CD4-positive, alpha-beta T cell treated with Interleukin-17A for 1 hour (primary cell): ENCODE results near the gene OR12D1.
"Not testable (repeated sequence)": the region's sequence is repeated elsewhere in the genome, so short reads cannot be mapped to it uniquely, and the experiment has no call there.

ENCODE experiments used
- DNase-seq: peaks from one replicate; pipeline ENCODE4 v3.0.0-alpha.2; 2020

Gene OR12D1

GRCh38 chr6:29414588-29414987, at the start of gene OR12D1:
Gene OR12D1, plus strand, starts transcription at chr6:29414928.
- no peak for DNase-seq

- DNase-seq, result no peak
These were observed 46.0 kb upstream of the OR12D1 start, which contains the start of gene OR5V1 for GRCh38 chr6:29368765-29369164. Gene OR5V1, minus strand, starts transcription at chr6:29368865. Its CDS starts 12,670 bp downstream, at chr6:29356195.

- no peak for DNase-seq
These were observed 39.5 kb upstream of the OR12D1 start, which contains the start of gene OR12D3 for GRCh38 chr6:29375191-29375590. Gene OR12D3, minus strand, starts transcription at chr6:29375291. Its CDS starts 4 bp downstream, at chr6:29375287.

DNA sequence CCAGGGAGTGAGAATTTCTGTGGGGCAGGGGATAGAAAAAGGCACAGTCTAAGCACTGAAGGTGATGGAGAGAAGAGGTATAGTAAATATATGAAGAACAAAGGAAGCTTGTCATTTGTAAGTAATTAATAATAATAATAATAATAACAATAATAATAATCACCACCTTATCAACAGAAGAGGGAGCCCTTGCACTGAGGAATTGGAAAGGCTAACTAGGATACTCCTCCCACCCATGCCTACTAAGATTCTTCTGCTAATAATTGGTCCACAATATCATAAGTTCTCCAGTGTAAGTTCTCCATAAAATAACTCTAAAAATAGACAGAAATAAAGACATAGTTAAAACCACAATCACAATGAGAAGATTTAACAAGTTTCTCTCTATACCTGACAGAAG, 38.7 kb upstream of the OR12D1 start:
- DNase-seq, result no peak

DNA sequence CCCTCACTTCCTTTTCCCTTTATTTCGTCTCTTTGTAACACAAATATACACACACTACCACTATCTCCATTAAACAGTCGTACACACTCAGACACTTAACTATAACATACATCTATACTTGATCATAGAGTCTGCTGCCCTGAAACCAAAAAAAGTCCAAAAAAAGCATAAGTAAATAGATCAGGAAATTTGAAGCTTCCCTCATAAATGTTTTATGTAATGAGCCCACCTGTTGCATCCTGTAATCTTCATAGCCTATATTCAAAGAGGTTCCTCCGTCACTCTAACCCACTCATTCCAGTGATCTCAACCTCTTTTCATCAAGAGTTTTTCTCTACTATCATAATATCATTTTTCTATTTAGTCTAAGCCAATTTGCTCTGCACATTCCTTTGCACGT, 26.2 kb upstream of the OR12D1 start:
- no peak for DNase-seq

GRCh38 chr6:29395331-29395730, 19.4 kb upstream of the OR12D1 start, which contains the start of gene OR12D2:
Gene OR12D2, plus strand, starts transcription at chr6:29395631. Its CDS starts 1,069 bp downstream, at chr6:29396700.
- DNase-seq, result no peak

- DNase-seq, result no peak
These were observed 15.2 kb upstream of the OR12D1 start for GRCh38 chr6:29399525-29399924.

- no peak for DNase-seq
These were observed 10.9 kb upstream of the OR12D1 start for GRCh38 chr6:29403801-29404200.

DNA sequence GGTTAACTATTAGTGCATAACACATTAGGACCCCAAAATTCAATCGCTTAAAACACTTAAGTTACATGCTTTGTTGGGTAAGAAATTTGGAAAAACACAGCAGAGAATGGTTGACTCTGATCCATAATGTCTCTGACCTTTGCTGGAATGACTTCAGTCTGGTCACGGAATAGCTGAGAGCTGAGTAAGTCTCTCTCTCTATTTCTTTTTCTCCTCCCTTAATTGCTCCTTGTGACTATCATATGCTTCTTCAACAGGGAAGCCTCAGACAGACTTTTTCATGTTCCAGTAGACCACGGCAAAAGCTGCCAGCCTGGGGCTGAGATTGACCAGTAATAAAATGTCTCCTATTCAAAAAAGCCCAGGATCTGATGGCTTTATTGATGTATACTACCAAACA, 4.8 kb downstream of the OR12D1 start:
- DNase-seq, result no peak

GRCh38 chr6:29424168-29424567, 9.4 kb downstream of the OR12D1 start:
- DNase-seq, result no peak

GRCh38 chr6:29424575-29424974, 9.8 kb downstream of the OR12D1 start:
- no peak for DNase-seq

GRCh38 chr6:29425075-29425474, 10.3 kb downstream of the OR12D1 start:
- no peak for DNase-seq

- DNase-seq, result no peak
These were observed 11.9 kb downstream of the OR12D1 start for GRCh38 chr6:29426654-29427053.

DNA sequence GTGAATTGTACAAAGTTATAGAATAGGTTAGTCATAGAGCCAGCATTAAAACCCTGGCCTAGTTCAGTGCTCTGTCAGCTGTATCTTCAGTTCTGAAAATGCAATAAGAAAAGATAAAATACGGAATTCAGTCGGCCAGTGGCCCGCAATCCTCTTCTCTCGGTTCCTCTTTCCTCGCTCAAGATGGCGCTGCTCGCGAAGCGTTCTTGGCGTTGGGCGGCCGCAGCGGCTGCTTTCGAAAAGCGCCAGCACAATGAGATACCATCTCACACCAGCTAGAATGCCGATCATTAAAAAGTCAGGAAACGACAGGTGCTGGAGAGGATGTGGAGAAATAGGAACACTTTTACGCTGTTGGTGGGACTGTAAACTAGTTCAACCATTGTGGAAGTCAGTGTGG, 22.0 kb downstream of the OR12D1 start:
- DNase-seq, result not testable (repeated sequence)

DNA sequence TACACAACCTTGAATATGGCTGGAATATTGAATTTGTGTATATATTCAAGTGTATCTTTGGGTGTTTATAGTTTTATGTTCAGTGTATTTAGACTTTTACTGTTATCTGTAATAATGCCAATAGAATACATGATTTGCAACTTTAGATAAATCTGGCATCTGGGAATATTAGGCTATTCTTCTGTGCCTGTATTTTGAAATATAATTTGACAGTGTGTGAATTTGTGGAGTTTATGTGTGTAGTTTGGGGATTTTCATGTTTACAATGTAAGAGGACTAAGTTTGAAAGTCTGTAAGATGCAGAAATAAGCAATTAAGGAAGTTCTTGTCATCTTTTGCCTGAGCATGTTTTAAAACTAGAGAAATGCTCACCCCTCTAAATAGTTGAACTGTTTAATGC, 24.3 kb downstream of the OR12D1 start, which contains the start of gene OR10C1:
OR10C1 (plus strand) TSS at position 301 of the 400 bp plus-strand sequence. CDS start 710 bp downstream, outside the sequence.
- no peak for DNase-seq

DNA sequence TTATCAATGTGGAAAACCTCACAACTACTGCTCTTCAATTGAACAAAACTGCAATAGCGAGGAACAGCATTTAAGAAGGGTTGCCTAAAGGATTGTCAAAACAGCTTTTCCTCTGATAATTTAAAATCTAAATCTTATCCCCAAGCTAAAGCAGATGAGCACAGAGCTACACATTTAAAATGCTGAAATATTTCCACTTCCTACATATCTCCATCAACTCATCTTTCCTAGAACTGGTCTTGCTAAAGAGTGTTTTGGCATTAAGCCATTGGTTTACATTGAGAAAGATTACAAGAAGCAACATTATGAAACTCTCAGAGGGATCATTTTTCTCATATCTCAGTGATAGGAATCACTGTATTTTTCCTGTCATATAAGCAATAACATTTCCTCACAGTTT, 28.0 kb downstream of the OR12D1 start:
- DNase-seq, result no peak

DNA sequence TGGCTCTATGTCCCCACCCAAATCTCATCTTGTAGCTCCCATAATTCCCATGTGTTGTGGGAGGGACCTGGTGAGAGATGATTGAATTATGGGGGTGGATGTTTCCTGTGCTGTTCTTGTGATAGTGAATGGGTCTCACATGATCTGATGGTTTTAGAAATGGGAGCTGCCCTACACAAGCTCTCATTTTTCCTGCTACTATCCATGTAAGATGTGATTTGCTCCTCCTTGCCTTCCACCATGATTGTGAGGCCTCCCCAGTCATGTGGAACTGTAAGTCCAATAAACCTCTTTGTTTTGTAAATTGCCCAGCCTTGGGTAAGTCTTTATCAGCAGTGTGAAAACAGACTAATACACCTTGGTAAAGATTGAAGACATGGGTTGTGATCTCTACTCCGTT, 29.3 kb downstream of the OR12D1 start:
- DNase-seq, result not testable (repeated sequence)

DNA sequence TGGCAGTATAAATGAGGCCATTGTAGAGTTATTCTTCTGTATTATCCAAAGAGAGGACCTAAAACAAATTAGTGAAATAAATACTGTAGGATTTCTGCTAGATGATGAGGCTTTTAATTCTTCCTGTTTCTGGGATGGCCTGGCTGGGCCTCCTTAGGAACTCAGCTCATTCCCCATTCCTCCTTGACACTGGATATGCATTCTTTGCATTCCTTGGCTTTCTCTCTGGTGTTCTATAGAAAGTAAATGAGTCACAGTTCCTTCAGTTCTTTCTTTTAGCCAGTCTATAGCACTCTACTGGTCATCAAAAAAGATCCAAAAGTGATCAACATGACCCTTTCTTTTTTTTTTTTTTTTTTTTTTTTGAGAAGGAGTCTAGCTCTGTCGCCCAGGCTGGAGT, 32.9 kb downstream of the OR12D1 start:
- DNase-seq, result no peak

- DNase-seq, result no peak
These were observed 36.9 kb downstream of the OR12D1 start for GRCh38 chr6:29451471-29452193.

GRCh38 chr6:29456971-29457370, 42.2 kb downstream of the OR12D1 start, which contains the start of the genes OR11A1 and OR2H1:
Gene OR11A1, minus strand, starts transcription at chr6:29457071. Its CDS starts 29,430 bp downstream, at chr6:29427641.
Gene OR2H1, plus strand, starts transcription at chr6:29457155. Its CDS starts 4,615 bp downstream, at chr6:29461770.
- DNase-seq, result no peak

GRCh38 chr6:29461021-29461814, 46.5 kb downstream of the OR12D1 start:
- no peak for DNase-seq

DNA sequence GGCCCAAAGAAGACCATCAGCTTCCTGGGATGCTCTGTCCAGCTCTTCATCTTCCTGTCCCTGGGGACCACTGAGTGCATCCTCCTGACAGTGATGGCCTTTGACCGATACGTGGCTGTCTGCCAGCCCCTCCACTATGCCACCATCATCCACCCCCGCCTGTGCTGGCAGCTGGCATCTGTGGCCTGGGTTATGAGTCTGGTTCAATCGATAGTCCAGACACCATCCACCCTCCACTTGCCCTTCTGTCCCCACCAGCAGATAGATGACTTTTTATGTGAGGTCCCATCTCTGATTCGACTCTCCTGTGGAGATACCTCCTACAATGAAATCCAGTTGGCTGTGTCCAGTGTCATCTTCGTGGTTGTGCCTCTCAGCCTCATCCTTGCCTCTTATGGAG, 47.3 kb downstream of the OR12D1 start:
- DNase-seq, result no peak

DNA sequence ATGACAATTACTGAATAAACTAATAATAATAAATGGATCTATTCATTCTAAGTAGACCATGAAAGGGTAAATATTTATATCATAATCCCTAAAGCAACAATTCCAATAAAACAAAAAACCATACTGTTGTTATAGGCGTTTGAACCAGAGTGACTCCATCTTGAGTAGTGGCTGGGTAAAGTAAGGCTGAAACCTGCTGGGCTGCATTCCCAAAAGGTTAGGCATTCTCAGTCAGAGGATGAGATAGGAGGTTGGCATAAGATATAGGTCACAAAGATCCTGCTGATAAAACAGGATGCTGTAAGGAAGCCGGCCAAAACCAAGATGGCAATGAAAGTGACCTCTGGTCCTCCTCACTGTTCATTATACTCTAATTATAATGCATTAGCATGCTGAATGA, 50.6 kb downstream of the OR12D1 start:
- no peak for DNase-seq

- DNase-seq, result no peak
These were observed 51.1 kb downstream of the OR12D1 start for GRCh38 chr6:29465801-29466200.
